Uterus (tissue), 4 donors: ENCODE measurements around the gene MX1. TPM values are rescaled to one million over a fixed set of nuclear protein-coding genes. Genes with fewer than 3 reads are reported as not detected.

Experiments
- DNase-seq, 2 donors: peaks; one replicate each; pipeline ENCODE4 v3.0.0-alpha.2; 2019 to 2020
- H3K27ac ChIP-seq, 2 donors: fragments of 200-600 bp; sonication (generic); 1 replicate in 1 of 2; 2 replicates in 1 of 2; pipeline ENCODE4 v1.5.1; 2016 to 2018
- H3K27me3 ChIP-seq, 2 donors: fragments of 200-600 bp; sonication (generic); one replicate each; pipeline ENCODE4 v1.5.1; 2018 to 2019; ENCODE audit warnings: control low read depth in 1 of 2
- H3K36me3 ChIP-seq, 2 donors: fragments of 200-600 bp; sonication (generic); one replicate each; pipeline ENCODE4 v1.5.1; 2019; ENCODE audit warnings: control low read depth in 1 of 2
- H3K4me1 ChIP-seq, 2 donors: fragments of 200-600 bp; sonication (generic); one replicate each; pipeline ENCODE4 v1.5.1; 2018 to 2019; ENCODE audit warnings: control low read depth in 1 of 2
- H3K4me3 ChIP-seq, 2 donors: fragments of 200-600 bp; sonication (generic); 1 replicate in 1 of 2; 2 replicates in 1 of 2; pipeline ENCODE4 v1.5.1; 2018 to 2019; ENCODE audit warnings: mild to moderate bottlenecking in 1 of 2
- H3K9me3 ChIP-seq, 2 donors: fragments of 200-600 bp; sonication (generic); one replicate each; pipeline ENCODE4 v1.5.1; 2019; ENCODE audit warnings: control low read depth in 1 of 2
- CTCF ChIP-seq, 4 experiments: fragments of 200-600 bp in 2 of 4; fragments of 450-650 bp in 2 of 4; sonication (generic) in 2 of 4; IDR thresholded peaks; one replicate each; pipeline ENCODE4 v1.5.1; 2016 to 2019; ENCODE audit warnings: antibody characterized with exemption in 4 of 4, mild to moderate bottlenecking in 2 of 4, moderate library complexity in 1 of 4
- POLR2A ChIP-seq, 2 donors: fragments of 450-650 bp; IDR thresholded peaks; one replicate each; pipeline ENCODE4 v1.6.1; 2016; ENCODE audit warnings: antibody characterized with exemption in 2 of 2, mild to moderate bottlenecking in 1 of 2, moderate library complexity in 1 of 2
- intact Hi-C: fragments of 100-400 bp; cut with DNase I; formaldehyde crosslinking; loops from one replicate; pipeline ENCODE4 v1.15.1; 2023; ENCODE audit warnings: low total_unique reads
- total RNA-seq, 4 donors: library from RNA; depleted of rRNA in 3 of 4; stranded (reverse); fragments of >200 nt in 3 of 4; gene quantifications; one replicate each; pipeline versions ENCODE4 v1.1.0 to v1.2.4, GENCODE V29; 2014 to 2023
- donor health status: DM: yes; HTN: yes; CAD: no.

MX1 gene
- total RNA-seq, 4 donors from 2014 or later = 23.5 to 96.3 (median 33.4) TPM

- no peaks in the 10 kb centered on the region for H3K9me3 ChIP-seq
- no peaks in the 10 kb centered on the region for H3K36me3 ChIP-seq
- intact Hi-C loops = no loop called here
- DNase-seq = no peak
- H3K27me3 ChIP-seq = no peaks in the 10 kb centered on the region
- H3K4me3 ChIP-seq = no peak overlapping the region
- no peaks in the 10 kb centered on the region for H3K4me1 ChIP-seq
- H3K27ac ChIP-seq = no peak overlapping the region
- TF ChIP-seq POLR2A (IDR thresholded peaks at IDR 0.05) (no peak), CTCF (IDR thresholded peaks at IDR 0.05) (no peak)
Measured at GRCh38 chr21:41445465-41445862, 19.4 kb downstream of the MX1 start.

- no peak for DNase-seq
- H3K4me1 ChIP-seq = no peaks in the 10 kb centered on the region
- H3K4me3 ChIP-seq = no peak overlapping the region
- H3K27ac ChIP-seq = no peak overlapping the region
- TF ChIP-seq POLR2A (IDR thresholded peaks at IDR 0.05) = no peak
- no peak for TF ChIP-seq CTCF (IDR thresholded peaks at IDR 0.05)
- H3K9me3 ChIP-seq = no peaks in the 10 kb centered on the region
- intact Hi-C loops = no loop called here
- no peaks in the 10 kb centered on the region for H3K36me3 ChIP-seq
- H3K27me3 ChIP-seq = no peaks in the 10 kb centered on the region
Measured at GRCh38 chr21:41446586-41446985, 20.5 kb downstream of the MX1 start.

GRCh38 chr21:41447356-41447755, 21.3 kb downstream of the MX1 start:
- Histone ChIP-seq H3K36me3 (no peaks in the 10 kb centered on the region), H3K9me3 (no peaks in the 10 kb centered on the region)
- intact Hi-C loops = no loop called here

GRCh38 chr21:41449613-41450012, 23.6 kb downstream of the MX1 start:
- Histone ChIP-seq H3K4me1 (no peaks in the 10 kb centered on the region), H3K4me3 (no peak overlapping the region), H3K9me3 (no peaks in the 10 kb centered on the region), H3K27ac (no peak overlapping the region), H3K27me3 (no peaks in the 10 kb centered on the region), H3K36me3 (no peaks in the 10 kb centered on the region)
- intact Hi-C loops = no loop called here
- DNase-seq = no peak
- no peak for TF ChIP-seq CTCF (IDR thresholded peaks at IDR 0.05)
- TF ChIP-seq POLR2A (IDR thresholded peaks at IDR 0.05) = no peak

More at GRCh38 chr21:41447356-41447755, 21.3 kb downstream of the MX1 start:
- Histone ChIP-seq H3K4me1 (no peaks in the 10 kb centered on the region), H3K4me3 (no peak overlapping the region), H3K27me3 (no peaks in the 10 kb centered on the region), H3K27ac (no peak overlapping the region)
- TF ChIP-seq CTCF (IDR thresholded peaks at IDR 0.05) (no peak), POLR2A (IDR thresholded peaks at IDR 0.05) (no peak)
- DNase-seq = no peak

- Histone ChIP-seq H3K4me1 (no peaks in the 10 kb centered on the region), H3K27me3 (no peaks in the 10 kb centered on the region), H3K4me3 (no peak overlapping the region), H3K9me3 (no peaks in the 10 kb centered on the region), H3K36me3 (no peaks in the 10 kb centered on the region), H3K27ac (no peak overlapping the region)
- intact Hi-C loops = no loop called here
- DNase-seq = no peak
- TF ChIP-seq CTCF (IDR thresholded peaks at IDR 0.05) (no peak), POLR2A (IDR thresholded peaks at IDR 0.05) (no peak)
Measured at GRCh38 chr21:41451753-41452676, 26.0 kb downstream of the MX1 start.
